Peyer's patch (tissue), 4 donors: ENCODE results near the gene NCF2. TPM values are rescaled to one million over a fixed set of nuclear protein-coding genes. Genes with fewer than 3 reads are reported as not detected.

Experiments used
- DNase-seq, 3 donors: peaks; one replicate each; pipeline ENCODE4 v3.0.0-alpha.2; 2017 to 2019
- H3K27ac ChIP-seq, 4 donors: fragments of 200-600 bp; sonication (generic); one replicate each; pipeline ENCODE4 v1.5.1; 2016 to 2019
- H3K27me3 ChIP-seq, 2 donors: fragments of 200-600 bp; sonication (generic); one replicate each; pipeline ENCODE4 v1.5.1; 2019
- H3K36me3 ChIP-seq, 3 donors: fragments of 200-600 bp; sonication (generic); one replicate each; pipeline ENCODE4 v1.5.1; 2016 to 2019
- H3K4me1 ChIP-seq, 4 donors: fragments of 200-600 bp; sonication (generic); one replicate each; pipeline ENCODE4 v1.5.1; 2016 to 2019
- H3K4me3 ChIP-seq, 4 donors: fragments of 200-600 bp; sonication (generic); 1 replicate in 3 of 4; 2 replicates in 1 of 4; pipeline ENCODE4 v1.5.1; 2016 to 2019; ENCODE audit warnings: mild to moderate bottlenecking in 1 of 4
- H3K9me3 ChIP-seq, 4 donors: fragments of 200-600 bp; sonication (generic); one replicate each; pipeline ENCODE4 v1.5.1; 2016 to 2019; ENCODE audit warnings: mild to moderate bottlenecking in 1 of 4
- CTCF ChIP-seq, 6 experiments: fragments of 450-650 bp in 4 of 6; fragments of 200-600 bp in 2 of 6; sonication (generic) in 1 of 6; IDR thresholded peaks; one replicate each; pipeline ENCODE4 v1.5.1; 2017 to 2019; ENCODE audit warnings: antibody characterized with exemption in 6 of 6, mild to moderate bottlenecking in 3 of 6, moderate library complexity in 1 of 6
- POLR2A ChIP-seq, 2 donors: fragments of 450-650 bp; IDR thresholded peaks; one replicate each; pipeline ENCODE4 v1.5.1; 2017; ENCODE audit warnings: antibody characterized with exemption in 2 of 2, mild to moderate bottlenecking in 2 of 2, moderate library complexity in 2 of 2
- total RNA-seq, 4 donors: library from RNA; depleted of rRNA; stranded (reverse); fragments of >200 nt; gene quantifications; one replicate each; pipeline ENCODE4 v1.1.0, GENCODE V29; 2016

The NCF2 gene
- total RNA-seq, 4 donors from 2014 or later = 1.6 to 13.2 (median 5.6) TPM

GRCh38 chr1:183607322-183607980 lies 17.2 kb upstream of the NCF2 start:
- H3K36me3 ChIP-seq = no peaks in the 10 kb centered on the region
- H3K27me3 ChIP-seq = no peaks in the 10 kb centered on the region
- peaks cover 0 to 22% (median 0%) of the 10 kb centered on the region in 4 donors for H3K4me1 ChIP-seq
- no peak for TF ChIP-seq CTCF (IDR thresholded peaks at IDR 0.05)
- no peak for TF ChIP-seq POLR2A (IDR thresholded peaks at IDR 0.05)
- H3K27ac ChIP-seq = peak overlapping the region in 1 of 4 donors; percentile 7
- no peak overlapping the region for H3K4me3 ChIP-seq
- DNase-seq = no peak
- H3K9me3 ChIP-seq = no peaks in the 10 kb centered on the region

GRCh38 chr1:183605904-183606303 lies 15.6 kb upstream of the NCF2 start:
- Histone ChIP-seq H3K4me1 (peaks cover 0 to 22% (median 0%) of the 10 kb centered on the region in 4 donors), H3K27me3 (no peaks in the 10 kb centered on the region), H3K36me3 (no peaks in the 10 kb centered on the region), H3K27ac (peak overlapping the region in 1 of 4 donors; percentile 7), H3K9me3 (no peaks in the 10 kb centered on the region), H3K4me3 (no peak overlapping the region)
- DNase-seq = no peak
- TF ChIP-seq POLR2A (IDR thresholded peaks at IDR 0.05) = no peak
- no peak for TF ChIP-seq CTCF (IDR thresholded peaks at IDR 0.05)

GRCh38 chr1:183604815-183605214 lies 14.6 kb upstream of the NCF2 start:
- Histone ChIP-seq H3K4me3 (no peak overlapping the region), H3K4me1 (peaks cover 0 to 20% (median 0%) of the 10 kb centered on the region in 4 donors), H3K36me3 (no peaks in the 10 kb centered on the region), H3K9me3 (no peaks in the 10 kb centered on the region), H3K27me3 (no peaks in the 10 kb centered on the region), H3K27ac (peak overlapping the region in 2 of 4 donors; percentile 27 to 63)
- TF ChIP-seq CTCF (IDR thresholded peaks at IDR 0.05) = no peak
- TF ChIP-seq POLR2A (IDR thresholded peaks at IDR 0.05) = no peak
- peak in 1 of 3 donors; percentile 31 for DNase-seq

GRCh38 chr1:183604038-183604808 lies 14.0 kb upstream of the NCF2 start:
- Histone ChIP-seq H3K27ac (peak overlapping the region in 3 of 4 donors; percentile 6 to 63 (median 27)), H3K36me3 (no peaks in the 10 kb centered on the region), H3K9me3 (no peaks in the 10 kb centered on the region), H3K4me3 (no peak overlapping the region), H3K4me1 (peaks cover 0 to 16% (median 0%) of the 10 kb centered on the region in 4 donors), H3K27me3 (no peaks in the 10 kb centered on the region)
- peak in 1 of 3 donors; percentile 39 for DNase-seq
- no peak for TF ChIP-seq POLR2A (IDR thresholded peaks at IDR 0.05)
- TF ChIP-seq CTCF (IDR thresholded peaks at IDR 0.05) = no peak

GRCh38 chr1:183602510-183602909 lies 12.3 kb upstream of the NCF2 start:
- H3K27me3 ChIP-seq = no peaks in the 10 kb centered on the region
- no peaks in the 10 kb centered on the region for H3K36me3 ChIP-seq
- H3K4me1 ChIP-seq = peaks cover 0 to 19% (median 0%) of the 10 kb centered on the region in 4 donors
- H3K27ac ChIP-seq = peak overlapping the region in 3 of 4 donors; percentile 5 to 71 (median 57)
- H3K4me3 ChIP-seq = no peak overlapping the region
- DNase-seq = no peak
- TF ChIP-seq CTCF (IDR thresholded peaks at IDR 0.05) (no peak), POLR2A (IDR thresholded peaks at IDR 0.05) (no peak)
- H3K9me3 ChIP-seq = no peaks in the 10 kb centered on the region
